Ovary (tissue), 1 donor: Measurements from ENCODE around the gene SRGAP3.

Experiments used
- EP300 ChIP-seq: sonication (generic); formaldehyde crosslinking; IDR thresholded peaks from one replicate; pipeline ENCODE4 v1.6.1; 2017; ENCODE audit warnings: antibody characterized with exemption
- POLR2A ChIP-seq: fragments of 450-650 bp; IDR thresholded peaks from one replicate; pipeline ENCODE4 v1.6.1; 2017; ENCODE audit warnings: antibody characterized with exemption, mild to moderate bottlenecking, moderate library complexity

GRCh38 chr3:9194509-9195184, 54.8 kb downstream of the SRGAP3 start:
- TF ChIP-seq EP300 (no peak), POLR2A (no peak)
